ENCODE data around the gene ADARB2. TPM values are rescaled to one million over a fixed set of nuclear protein-coding genes. Genes with fewer than 3 reads are reported as not detected.

ADARB2 gene
- total RNA-seq, 4 donors from 2014 or later, result 0.80 to 4.9 (median 2.3) TPM

DNA sequence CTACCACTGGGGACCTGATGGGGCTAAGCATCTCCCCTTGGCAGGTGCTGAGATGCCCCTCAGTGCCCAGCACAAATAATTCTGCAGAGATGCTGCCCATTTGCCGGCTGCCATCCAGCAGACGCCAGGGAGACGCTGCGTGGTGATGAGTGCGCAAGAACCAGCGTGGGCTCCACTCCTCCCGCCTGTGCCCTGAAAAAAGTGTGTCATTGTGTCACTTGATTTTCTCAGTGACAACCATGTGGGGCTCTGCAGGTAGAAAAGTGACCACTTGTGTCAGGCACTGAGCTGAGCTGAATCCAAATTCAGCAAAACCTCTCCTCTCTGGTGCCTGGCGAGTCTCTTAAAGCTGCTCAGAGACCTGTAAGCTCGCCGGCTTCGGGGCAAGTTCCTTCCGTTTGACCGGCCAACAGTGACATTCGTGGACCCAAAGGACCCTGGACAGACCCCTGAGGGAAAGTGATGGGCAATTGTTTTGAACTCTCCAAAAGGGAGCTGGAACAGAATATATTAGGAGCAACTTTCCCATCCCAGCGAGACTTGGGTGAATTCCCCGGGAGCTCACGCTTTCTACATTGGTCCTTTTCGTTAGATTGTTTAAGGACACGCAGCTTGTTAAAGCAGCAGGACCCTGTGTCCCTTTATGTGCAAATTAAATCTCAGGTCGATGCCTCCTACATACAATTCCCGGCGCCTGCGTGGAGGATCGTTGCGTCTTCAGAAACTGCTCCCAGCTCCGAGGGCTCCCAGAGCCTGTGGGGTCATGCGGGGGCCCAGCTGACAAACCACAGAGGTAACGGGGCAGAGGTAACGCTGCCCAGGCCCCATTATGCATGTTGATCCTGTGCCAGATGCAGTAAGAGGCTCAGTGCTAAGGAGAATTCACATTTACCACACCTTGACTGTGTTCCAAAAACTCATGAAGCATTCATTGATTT, 332.7 kb downstream of the ADARB2 start:
- peaks cover 3% of the 10 kb centered on the region for H3K27me3 ChIP-seq
- TF ChIP-seq, protein P1, sequence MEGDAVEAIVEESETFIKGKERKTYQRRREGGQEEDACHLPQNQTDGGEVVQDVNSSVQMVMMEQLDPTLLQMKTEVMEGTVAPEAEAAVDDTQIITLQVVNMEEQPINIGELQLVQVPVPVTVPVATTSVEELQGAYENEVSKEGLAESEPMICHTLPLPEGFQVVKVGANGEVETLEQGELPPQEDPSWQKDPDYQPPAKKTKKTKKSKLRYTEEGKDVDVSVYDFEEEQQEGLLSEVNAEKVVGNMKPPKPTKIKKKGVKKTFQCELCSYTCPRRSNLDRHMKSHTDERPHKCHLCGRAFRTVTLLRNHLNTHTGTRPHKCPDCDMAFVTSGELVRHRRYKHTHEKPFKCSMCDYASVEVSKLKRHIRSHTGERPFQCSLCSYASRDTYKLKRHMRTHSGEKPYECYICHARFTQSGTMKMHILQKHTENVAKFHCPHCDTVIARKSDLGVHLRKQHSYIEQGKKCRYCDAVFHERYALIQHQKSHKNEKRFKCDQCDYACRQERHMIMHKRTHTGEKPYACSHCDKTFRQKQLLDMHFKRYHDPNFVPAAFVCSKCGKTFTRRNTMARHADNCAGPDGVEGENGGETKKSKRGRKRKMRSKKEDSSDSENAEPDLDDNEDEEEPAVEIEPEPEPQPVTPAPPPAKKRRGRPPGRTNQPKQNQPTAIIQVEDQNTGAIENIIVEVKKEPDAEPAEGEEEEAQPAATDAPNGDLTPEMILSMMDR (IDR thresholded peaks at IDR 0.05), result no peak
- TF ChIP-seq POLR2A (IDR thresholded peaks at IDR 0.05) (no peak), POLR2AphosphoS5 (IDR thresholded peaks at IDR 0.05) (no peak), EP300 (IDR thresholded peaks at IDR 0.05; ENCODE audit: low read depth) (no peak)
- intact Hi-C loops (cut with DNase I; ENCODE audit: low total_unique reads), result no loop called here
- 84 to 90% methylated on average over 4 to 29 of the region's 29 CpGs for WGBS, 2 donors (ENCODE audit: low coverage in 1 of 2)
- H3K9me3 ChIP-seq, result no peaks in the 10 kb centered on the region
- H3K36me3 ChIP-seq, result no peaks in the 10 kb centered on the region
- H3K4me1 ChIP-seq, result no peaks in the 10 kb centered on the region
- H3K27ac ChIP-seq, result no peak overlapping the region
- DNase-seq, result no peak
- H3K4me3 ChIP-seq, result no peak overlapping the region
- in situ Hi-C loops (cut with MboI; ENCODE audit: low pct_ligation_motif_present in 1 of 4, low pct_unique_long_range_greater_than_20kb in 1 of 4, low sequenced_read_pairs in 3 of 4), result no loop called here

DNA sequence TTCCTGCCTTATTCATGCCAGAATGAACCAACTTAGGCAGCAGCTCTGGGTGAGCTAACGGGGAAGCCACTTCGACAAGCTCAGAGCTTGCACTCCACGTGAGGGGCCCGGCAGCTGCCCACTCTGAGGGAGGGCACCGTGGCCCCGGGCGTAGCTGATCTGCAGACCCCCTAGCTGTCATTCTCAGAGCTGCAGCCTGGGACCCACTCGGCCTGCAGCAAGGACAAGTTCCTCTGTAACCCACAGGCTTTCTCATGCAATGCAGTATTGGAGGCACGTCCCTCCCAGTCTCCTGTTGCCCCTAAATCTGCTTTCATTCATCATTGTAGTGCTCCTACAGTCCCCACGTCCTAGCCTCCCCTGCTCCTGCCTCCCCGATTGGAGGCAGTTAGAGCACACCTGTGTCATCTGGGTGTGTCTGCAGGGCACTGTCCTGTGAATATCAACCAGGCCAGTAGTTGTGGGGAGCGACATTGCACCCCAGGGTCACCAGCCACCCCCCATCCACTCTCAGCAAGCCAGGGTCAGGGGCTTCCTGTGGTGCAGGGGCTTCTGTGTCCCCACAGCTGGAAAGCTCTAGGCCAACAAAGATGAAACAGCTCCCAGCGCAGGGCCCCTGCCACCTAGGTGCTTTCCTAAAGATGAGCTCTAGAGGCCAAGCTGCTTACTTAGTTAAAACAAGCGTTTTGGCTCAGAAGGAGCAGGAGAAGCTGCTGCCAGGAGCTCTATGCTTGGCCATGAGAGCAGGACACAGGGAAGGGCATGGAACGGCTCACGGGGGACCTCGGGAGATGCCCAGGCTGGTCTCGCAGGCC, 333.6 kb downstream of the ADARB2 start:
- TF ChIP-seq, protein P1 (IDR thresholded peaks at IDR 0.05), result no peak
- no peak for TF ChIP-seq EP300 (IDR thresholded peaks at IDR 0.05; ENCODE audit: low read depth)
- no peak for TF ChIP-seq POLR2A (IDR thresholded peaks at IDR 0.05)
- TF ChIP-seq POLR2AphosphoS5 (IDR thresholded peaks at IDR 0.05), result no peak
- 73% methylated on average over 17 of the region's 18 CpGs; no CpG with 5 or more reads in 1 of the 2 donors for WGBS, 2 donors (ENCODE audit: low coverage in 1 of 2)
- no peak for DNase-seq
- in situ Hi-C loops (cut with MboI; ENCODE audit: low pct_ligation_motif_present in 1 of 4, low pct_unique_long_range_greater_than_20kb in 1 of 4, low sequenced_read_pairs in 3 of 4) (no loop called here), intact Hi-C loops (cut with DNase I; ENCODE audit: low total_unique reads) (no loop called here)
- peaks cover 3% of the 10 kb centered on the region for H3K27me3 ChIP-seq
- H3K4me3 ChIP-seq, result no peak overlapping the region
- H3K36me3 ChIP-seq, result no peaks in the 10 kb centered on the region
- no peak overlapping the region for H3K27ac ChIP-seq
- no peaks in the 10 kb centered on the region for H3K9me3 ChIP-seq
- no peaks in the 10 kb centered on the region for H3K4me1 ChIP-seq

GRCh38 chr10:1402816-1403507, 334.4 kb downstream of the ADARB2 start:
- H3K27me3 ChIP-seq, result peaks cover 3% of the 10 kb centered on the region
- H3K27ac ChIP-seq, result no peak overlapping the region
- no peaks in the 10 kb centered on the region for H3K9me3 ChIP-seq
- 91% methylated on average over 27 of the region's 27 CpGs; no CpG with 5 or more reads in 1 of the 2 donors for WGBS, 2 donors (ENCODE audit: low coverage in 1 of 2)
- intact Hi-C loops (cut with DNase I; ENCODE audit: low total_unique reads), result no loop called here
- no peaks in the 10 kb centered on the region for H3K4me1 ChIP-seq
- in situ Hi-C loops (cut with MboI; ENCODE audit: low pct_ligation_motif_present in 1 of 4, low pct_unique_long_range_greater_than_20kb in 1 of 4, low sequenced_read_pairs in 3 of 4), result no loop called here
- no peak for DNase-seq
- no peak for TF ChIP-seq EP300 (IDR thresholded peaks at IDR 0.05; ENCODE audit: low read depth)
- TF ChIP-seq, protein P1 (IDR thresholded peaks at IDR 0.05), result no peak
- no peak for TF ChIP-seq POLR2AphosphoS5 (IDR thresholded peaks at IDR 0.05)
- TF ChIP-seq POLR2A (IDR thresholded peaks at IDR 0.05), result no peak
- no peak overlapping the region for H3K4me3 ChIP-seq
- no peaks in the 10 kb centered on the region for H3K36me3 ChIP-seq
